T1000 (cell line): ENCODE measurements around the gene SLC5A10.
"Not testable (repeated sequence)": the region's sequence is repeated elsewhere in the genome, so short reads cannot be mapped to it uniquely, and the experiment has no call there.

ENCODE experiments used
- DNase-seq: peaks from one replicate; lab custom pipeline; 2025; ENCODE audit warnings: mixed read lengths; lab: John Stamatoyannopoulos, UW

The SLC5A10 gene

GRCh38 chr17:18947866-18948265, 4.1 kb upstream of the SLC5A10 start:
- no peak for DNase-seq

GRCh38 chr17:18948476-18949006, 3.4 kb upstream of the SLC5A10 start:
- no peak for DNase-seq

- DNase-seq, result no peak
These were observed 2.4 kb upstream of the SLC5A10 start for GRCh38 chr17:18949566-18949965.

GRCh38 chr17:18950346-18950745, 1.6 kb upstream of the SLC5A10 start:
- no peak for DNase-seq

GRCh38 chr17:18950944-18951905, 740 bp upstream of the SLC5A10 start:
- DNase-seq, result no peak

- DNase-seq, result no peak
These were observed 1.3 kb downstream of the SLC5A10 start for GRCh38 chr17:18953231-18953728.

GRCh38 chr17:18954321-18954720, 2.4 kb downstream of the SLC5A10 start:
- DNase-seq, result no peak

- DNase-seq, result no peak
These were observed 3.0 kb downstream of the SLC5A10 start for GRCh38 chr17:18955009-18955408.

- DNase-seq, result not testable (repeated sequence)
These were observed 4.1 kb downstream of the SLC5A10 start for GRCh38 chr17:18956021-18956420.

GRCh38 chr17:18956581-18956980, 4.6 kb downstream of the SLC5A10 start:
- no peak for DNase-seq

GRCh38 chr17:18957831-18958230, 5.9 kb downstream of the SLC5A10 start:
- no peak for DNase-seq

GRCh38 chr17:18958611-18959010, 6.6 kb downstream of the SLC5A10 start:
- DNase-seq, result no peak

GRCh38 chr17:18959071-18959844, 7.3 kb downstream of the SLC5A10 start:
- no peak for DNase-seq

- no peak for DNase-seq
These were observed 7.9 kb downstream of the SLC5A10 start for GRCh38 chr17:18959845-18960240.

GRCh38 chr17:18960241-18960665, 8.3 kb downstream of the SLC5A10 start:
- no peak for DNase-seq

GRCh38 chr17:18960803-18961511, 9.0 kb downstream of the SLC5A10 start:
- peak; percentile 49 for DNase-seq

- DNase-seq, result peak; percentile 52
These were observed 9.9 kb downstream of the SLC5A10 start for GRCh38 chr17:18961634-18962493.

- DNase-seq, result no peak
These were observed 10.5 kb downstream of the SLC5A10 start for GRCh38 chr17:18962494-18962815.

GRCh38 chr17:18963126-18964017, 11.4 kb downstream of the SLC5A10 start:
- DNase-seq, result no peak

GRCh38 chr17:18964018-18964351, 12.0 kb downstream of the SLC5A10 start:
- no peak for DNase-seq
